ENCODE measurements around the gene KLB. TPM values are rescaled to one million over a fixed set of nuclear protein-coding genes. Genes with fewer than 3 reads are reported as not detected.

KLB gene
- total RNA-seq, 1 experiment from 2014 or later: not detected

DNA sequence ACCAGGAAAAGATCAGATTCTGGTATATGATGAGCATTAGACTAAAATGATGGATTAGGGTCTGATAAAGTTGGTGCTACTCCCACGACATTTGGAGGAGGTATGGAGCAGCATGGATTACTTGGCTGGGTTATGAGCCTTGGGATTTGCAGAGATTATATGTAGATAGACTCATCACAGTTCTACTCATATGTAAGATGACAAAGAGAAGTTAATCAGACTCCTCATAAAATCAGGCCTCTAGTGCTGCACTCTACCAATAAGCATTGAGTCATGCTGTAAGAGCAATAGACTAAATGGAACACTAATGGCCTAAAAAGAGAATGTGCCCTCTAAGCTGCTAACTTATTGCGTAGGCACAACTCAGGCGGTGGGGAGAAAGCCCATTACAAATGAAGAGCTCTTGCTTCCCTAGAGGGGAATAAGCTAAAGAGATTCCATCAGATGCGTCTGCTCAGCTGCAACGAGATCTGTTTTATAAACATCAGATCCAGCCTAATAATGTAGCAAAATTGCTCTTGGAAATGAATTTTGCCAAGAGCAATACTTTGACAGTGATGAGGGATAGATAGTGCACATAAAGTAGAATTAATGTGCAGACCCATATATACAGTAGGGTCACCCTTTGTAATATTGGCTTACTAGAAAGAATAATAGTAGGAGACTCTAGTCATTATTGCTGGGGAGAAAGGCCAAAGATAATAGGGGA, 69.6 kb downstream of the KLB start:
- H3K79me2 ChIP-seq (ENCODE audit: low read length): no peaks in the 10 kb centered on the region
- H2AFZ ChIP-seq (ENCODE audit: low read length): no peak overlapping the region
- no peaks in the 10 kb centered on the region for H3K9me3 ChIP-seq (ENCODE audit: low read length)
- no peaks in the 10 kb centered on the region for H4K20me1 ChIP-seq (ENCODE audit: insufficient read depth, low read depth, low read length)
- no peaks in the 10 kb centered on the region for H3K27me3 ChIP-seq (ENCODE audit: low read length)
- H3K4me2 ChIP-seq (ENCODE audit: low read depth, low read length, poor library complexity, severe bottlenecking): no peak overlapping the region
- H3K36me3 ChIP-seq (ENCODE audit: insufficient read depth, low read length): peaks cover 18% of the 10 kb centered on the region
- H3K27ac ChIP-seq (ENCODE audit: low read length): no peak overlapping the region
- no peak overlapping the region for H3K9ac ChIP-seq (ENCODE audit: low read length)
- no peaks in the 10 kb centered on the region for H3K4me1 ChIP-seq (ENCODE audit: low read length)
- H3K9me2 ChIP-seq (replicated peaks; ENCODE audit: insufficient read depth, low read length): no peaks in the 10 kb centered on the region
- no peak overlapping the region for H3K4me3 ChIP-seq (ENCODE audit: low read length)
- DNase-seq: no peak

DNA sequence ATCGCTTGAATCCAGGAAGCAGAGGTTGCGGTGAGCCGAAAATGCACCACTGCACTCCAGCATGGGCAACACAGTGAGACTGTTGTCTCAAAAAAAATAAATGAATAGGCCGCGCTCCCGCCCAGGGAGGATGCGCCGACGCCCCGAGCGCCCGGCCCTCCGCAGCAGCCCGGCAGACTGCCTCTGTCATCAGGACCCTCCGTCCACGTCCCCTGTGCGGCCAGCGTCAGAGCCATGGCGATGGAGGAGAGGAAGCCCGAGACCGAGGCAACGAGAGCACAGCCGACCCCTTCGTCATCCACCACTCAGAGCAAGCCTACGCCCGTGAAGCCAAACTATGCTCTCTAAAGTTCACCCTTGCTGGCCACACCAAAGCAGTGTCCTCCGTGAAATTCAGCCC, 73.5 kb downstream of the KLB start:
- H4K20me1 ChIP-seq (ENCODE audit: insufficient read depth, low read depth, low read length): no peaks in the 10 kb centered on the region
- DNase-seq: no peak
- H2AFZ ChIP-seq (ENCODE audit: low read length): no peak overlapping the region
- no peaks in the 10 kb centered on the region for H3K27me3 ChIP-seq (ENCODE audit: low read length)
- H3K4me3 ChIP-seq (ENCODE audit: low read length): no peak overlapping the region
- H3K27ac ChIP-seq (ENCODE audit: low read length): no peak overlapping the region
- no peaks in the 10 kb centered on the region for H3K9me2 ChIP-seq (replicated peaks; ENCODE audit: insufficient read depth, low read length)
- H3K4me2 ChIP-seq (ENCODE audit: low read depth, low read length, poor library complexity, severe bottlenecking): no peak overlapping the region
- H3K9me3 ChIP-seq (ENCODE audit: low read length): no peaks in the 10 kb centered on the region
- no peak overlapping the region for H3K9ac ChIP-seq (ENCODE audit: low read length)
- 0 out of 2 replicates have a peak, but pooled peaks cover 4% of the 10 kb centered on the region for H3K36me3 ChIP-seq (ENCODE audit: insufficient read depth, low read length)
- H3K79me2 ChIP-seq (ENCODE audit: low read length): no peaks in the 10 kb centered on the region
- H3K4me1 ChIP-seq (ENCODE audit: low read length): no peaks in the 10 kb centered on the region

DNA sequence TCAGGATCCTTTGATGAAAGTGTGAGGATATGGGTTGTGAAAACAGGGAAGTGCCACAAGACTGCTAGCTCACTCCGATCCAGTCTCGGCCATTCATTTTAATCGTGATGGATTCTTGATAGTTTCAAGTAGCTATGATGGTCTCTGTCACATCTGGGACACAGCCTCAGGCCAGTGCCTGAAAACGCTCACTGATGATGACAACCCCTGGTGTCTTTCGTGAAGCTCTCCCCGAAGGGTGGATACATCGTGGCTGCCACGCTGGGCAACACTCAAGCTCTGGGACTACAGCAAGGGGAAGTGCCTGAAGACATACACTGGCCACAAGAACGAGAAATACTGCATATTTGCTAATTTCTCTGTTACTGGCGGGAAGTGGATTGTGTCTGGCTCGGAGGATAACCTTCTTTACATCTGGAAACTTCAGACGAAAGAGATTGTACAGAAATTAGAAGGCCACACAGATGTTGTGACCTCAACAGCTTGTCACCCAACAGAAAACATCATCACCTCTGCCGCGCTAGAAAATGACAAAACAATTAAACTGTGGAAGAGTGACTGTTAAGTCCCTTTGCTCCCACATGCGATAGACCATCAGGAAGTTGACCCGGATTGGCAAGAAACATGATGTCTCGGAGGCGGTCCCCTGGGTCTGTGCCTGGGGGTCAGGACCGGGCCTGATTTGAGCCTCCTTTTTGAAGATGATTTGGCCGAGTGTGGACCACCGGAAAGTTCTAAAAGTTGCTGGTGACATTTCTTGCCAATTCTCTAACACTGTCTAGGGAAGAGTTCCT, 74.4 kb downstream of the KLB start:
- Histone ChIP-seq H3K4me2 (ENCODE audit: low read depth, low read length, poor library complexity, severe bottlenecking) (no peak overlapping the region), H3K36me3 (ENCODE audit: insufficient read depth, low read length) (0 out of 2 replicates have a peak, but pooled peaks cover 4% of the 10 kb centered on the region), H3K9me3 (ENCODE audit: low read length) (no peaks in the 10 kb centered on the region), H2AFZ (ENCODE audit: low read length) (no peak overlapping the region), H3K4me3 (ENCODE audit: low read length) (no peak overlapping the region), H3K79me2 (ENCODE audit: low read length) (no peaks in the 10 kb centered on the region), H3K4me1 (ENCODE audit: low read length) (no peaks in the 10 kb centered on the region), H3K27me3 (ENCODE audit: low read length) (no peaks in the 10 kb centered on the region), H3K9ac (ENCODE audit: low read length) (no peak overlapping the region), H3K9me2 (replicated peaks; ENCODE audit: insufficient read depth, low read length) (no peaks in the 10 kb centered on the region), H4K20me1 (ENCODE audit: insufficient read depth, low read depth, low read length) (no peaks in the 10 kb centered on the region), H3K27ac (ENCODE audit: low read length) (no peak overlapping the region)
- DNase-seq: no peak

DNA sequence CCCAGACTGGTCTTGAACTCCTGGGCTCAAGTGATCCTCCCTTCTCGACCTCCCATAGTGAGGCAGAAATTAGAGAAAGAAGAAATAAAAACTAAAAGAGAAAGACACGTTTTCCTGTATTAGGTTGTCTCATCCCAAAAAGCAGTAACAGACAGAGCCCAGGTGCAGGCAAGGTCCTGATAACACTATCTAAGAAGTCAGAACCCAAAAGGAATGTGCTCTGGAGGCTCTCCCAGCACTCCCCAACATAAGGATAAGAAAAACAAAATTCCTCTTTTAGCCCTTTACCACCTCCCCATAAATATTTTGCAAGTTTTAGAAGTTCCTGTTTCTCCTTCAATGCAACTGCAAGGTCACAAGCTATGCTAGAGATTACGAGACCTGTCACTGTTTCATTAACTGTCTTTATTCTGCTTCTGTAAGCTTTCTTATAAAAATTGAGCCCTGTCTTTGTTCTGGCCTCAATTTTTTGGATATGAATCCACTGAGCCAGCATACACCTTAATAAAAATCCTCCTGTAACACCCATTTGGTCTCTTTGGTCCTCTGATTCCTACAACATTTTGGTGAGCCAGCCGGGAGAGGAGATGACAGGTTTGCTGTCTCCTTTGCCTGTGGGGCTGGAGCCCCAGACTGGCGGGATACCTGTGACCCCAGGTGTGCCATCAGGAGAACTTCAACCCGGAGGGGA, 78.0 kb downstream of the KLB start:
- Histone ChIP-seq H3K27ac (ENCODE audit: low read length) (no peak overlapping the region), H3K9me2 (replicated peaks; ENCODE audit: insufficient read depth, low read length) (no peaks in the 10 kb centered on the region), H3K27me3 (ENCODE audit: low read length) (no peaks in the 10 kb centered on the region), H3K79me2 (ENCODE audit: low read length) (no peaks in the 10 kb centered on the region), H3K4me1 (ENCODE audit: low read length) (no peaks in the 10 kb centered on the region), H3K4me3 (ENCODE audit: low read length) (no peak overlapping the region), H2AFZ (ENCODE audit: low read length) (no peak overlapping the region), H3K36me3 (ENCODE audit: insufficient read depth, low read length) (no peaks in the 10 kb centered on the region), H3K9me3 (ENCODE audit: low read length) (no peaks in the 10 kb centered on the region), H3K9ac (ENCODE audit: low read length) (no peak overlapping the region), H3K4me2 (ENCODE audit: low read depth, low read length, poor library complexity, severe bottlenecking) (no peak overlapping the region), H4K20me1 (ENCODE audit: insufficient read depth, low read depth, low read length) (no peaks in the 10 kb centered on the region)
- no peak for DNase-seq

DNA sequence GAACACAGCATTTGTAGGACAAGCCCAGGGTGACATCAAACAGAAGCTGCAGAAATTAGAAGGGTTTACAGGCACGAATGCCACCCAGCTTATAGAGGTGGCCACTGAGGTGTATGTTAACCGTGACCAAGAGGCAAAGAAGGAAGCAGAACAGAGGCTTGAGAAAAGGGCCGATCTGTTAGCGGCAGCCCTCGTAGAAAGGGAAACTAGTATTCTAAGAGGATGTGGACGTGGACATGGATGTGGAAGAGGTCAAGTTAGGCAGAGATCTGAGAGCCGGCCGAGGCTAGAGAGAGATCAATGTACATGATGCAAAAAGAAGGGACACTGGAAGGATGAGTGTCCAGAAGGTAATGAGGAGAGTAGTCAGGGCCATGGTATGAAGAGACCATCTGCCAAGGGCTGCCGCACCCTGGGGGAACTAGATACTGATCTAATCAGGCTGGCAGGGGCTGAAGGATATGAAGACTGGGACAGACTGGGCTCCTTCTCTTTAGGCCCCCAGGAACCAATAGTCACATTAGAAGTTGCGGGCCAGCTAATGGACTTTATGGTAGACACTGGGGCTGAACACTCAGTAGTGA, 79.6 kb downstream of the KLB start:
- H3K36me3 ChIP-seq (ENCODE audit: insufficient read depth, low read length): no peaks in the 10 kb centered on the region
- no peak overlapping the region for H2AFZ ChIP-seq (ENCODE audit: low read length)
- H3K27me3 ChIP-seq (ENCODE audit: low read length): no peaks in the 10 kb centered on the region
- H3K4me2 ChIP-seq (ENCODE audit: low read depth, low read length, poor library complexity, severe bottlenecking): no peak overlapping the region
- no peaks in the 10 kb centered on the region for H3K9me3 ChIP-seq (ENCODE audit: low read length)
- DNase-seq: no peak
- H3K9ac ChIP-seq (ENCODE audit: low read length): no peak overlapping the region
- H3K4me1 ChIP-seq (ENCODE audit: low read length): no peaks in the 10 kb centered on the region
- H3K9me2 ChIP-seq (replicated peaks; ENCODE audit: insufficient read depth, low read length): no peaks in the 10 kb centered on the region
- no peaks in the 10 kb centered on the region for H3K79me2 ChIP-seq (ENCODE audit: low read length)
- no peak overlapping the region for H3K4me3 ChIP-seq (ENCODE audit: low read length)
- no peaks in the 10 kb centered on the region for H4K20me1 ChIP-seq (ENCODE audit: insufficient read depth, low read depth, low read length)
- H3K27ac ChIP-seq (ENCODE audit: low read length): no peak overlapping the region

DNA sequence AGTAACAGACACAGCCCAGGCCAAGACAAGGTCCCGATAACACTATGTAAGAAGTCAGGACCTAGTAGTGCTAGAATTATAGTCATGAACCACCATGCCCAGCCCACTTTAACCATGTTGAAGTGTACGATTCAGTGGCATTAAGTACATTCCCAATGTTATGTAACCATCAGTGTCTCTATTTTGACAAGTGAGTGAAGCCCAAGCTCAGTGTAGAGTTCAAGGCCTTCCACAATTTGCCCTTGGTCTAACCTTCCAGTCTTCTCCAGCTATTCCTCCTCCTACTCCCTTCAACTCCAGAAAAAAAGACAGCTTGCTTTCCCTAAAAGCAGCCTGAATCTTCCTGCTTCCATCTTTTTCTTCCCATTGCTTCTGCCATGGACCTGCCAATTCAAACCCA, 83.6 kb downstream of the KLB start:
- H3K36me3 ChIP-seq (ENCODE audit: insufficient read depth, low read length): no peaks in the 10 kb centered on the region
- no peaks in the 10 kb centered on the region for H3K9me2 ChIP-seq (replicated peaks; ENCODE audit: insufficient read depth, low read length)
- H4K20me1 ChIP-seq (ENCODE audit: insufficient read depth, low read depth, low read length): no peaks in the 10 kb centered on the region
- no peaks in the 10 kb centered on the region for H3K4me1 ChIP-seq (ENCODE audit: low read length)
- no peaks in the 10 kb centered on the region for H3K79me2 ChIP-seq (ENCODE audit: low read length)
- no peaks in the 10 kb centered on the region for H3K27me3 ChIP-seq (ENCODE audit: low read length)
- H3K4me3 ChIP-seq (ENCODE audit: low read length): no peak overlapping the region
- no peak overlapping the region for H3K4me2 ChIP-seq (ENCODE audit: low read depth, low read length, poor library complexity, severe bottlenecking)
- H3K27ac ChIP-seq (ENCODE audit: low read length): no peak overlapping the region
- H3K9ac ChIP-seq (ENCODE audit: low read length): no peak overlapping the region
- no peak for DNase-seq
- no peaks in the 10 kb centered on the region for H3K9me3 ChIP-seq (ENCODE audit: low read length)
- H2AFZ ChIP-seq (ENCODE audit: low read length): no peak overlapping the region

DNA sequence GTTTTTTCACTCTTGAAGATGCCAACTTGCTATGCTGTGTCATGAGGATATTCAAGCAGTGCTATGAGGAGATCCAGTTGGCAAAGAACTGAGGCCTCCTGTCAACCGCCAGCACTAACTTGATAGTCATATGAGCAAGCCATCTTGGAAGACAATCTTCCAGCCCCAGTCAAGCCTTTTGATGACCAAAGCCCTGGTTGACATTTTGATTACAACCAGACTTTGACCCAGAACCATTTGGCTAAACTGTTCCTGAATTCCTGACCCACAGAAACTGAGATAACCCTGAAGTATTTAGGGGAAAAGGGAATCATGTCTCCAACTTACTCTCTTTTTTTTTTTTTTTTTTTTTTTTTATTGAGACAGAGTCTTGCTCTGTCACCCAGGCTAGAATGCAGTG, 87.6 kb downstream of the KLB start:
- DNase-seq: no peak
- no peaks in the 10 kb centered on the region for H3K9me3 ChIP-seq (ENCODE audit: low read length)
- no peak overlapping the region for H3K9ac ChIP-seq (ENCODE audit: low read length)
- no peaks in the 10 kb centered on the region for H3K4me1 ChIP-seq (ENCODE audit: low read length)
- H3K4me2 ChIP-seq (ENCODE audit: low read depth, low read length, poor library complexity, severe bottlenecking): no peak overlapping the region
- H3K27ac ChIP-seq (ENCODE audit: low read length): no peak overlapping the region
- H2AFZ ChIP-seq (ENCODE audit: low read length): no peak overlapping the region
- no peaks in the 10 kb centered on the region for H3K9me2 ChIP-seq (replicated peaks; ENCODE audit: insufficient read depth, low read length)
- peaks cover 12% of the 10 kb centered on the region; the same call in 1 of the 2 replicates for H3K36me3 ChIP-seq (ENCODE audit: insufficient read depth, low read length)
- H4K20me1 ChIP-seq (ENCODE audit: insufficient read depth, low read depth, low read length): no peaks in the 10 kb centered on the region
- H3K4me3 ChIP-seq (ENCODE audit: low read length): no peak overlapping the region
- H3K79me2 ChIP-seq (ENCODE audit: low read length): no peaks in the 10 kb centered on the region
- H3K27me3 ChIP-seq (ENCODE audit: low read length): no peaks in the 10 kb centered on the region

Data from Karpas-422 (cell line).